ENCODE data around the gene CCNYL1. TPM values are rescaled to one million over a fixed set of nuclear protein-coding genes. Genes with fewer than 3 reads are reported as not detected.

The CCNYL1 gene
- total and polyA plus RNA-seq, 4 donors: 14.4 to 20.1 (median 18.5) TPM

DNA sequence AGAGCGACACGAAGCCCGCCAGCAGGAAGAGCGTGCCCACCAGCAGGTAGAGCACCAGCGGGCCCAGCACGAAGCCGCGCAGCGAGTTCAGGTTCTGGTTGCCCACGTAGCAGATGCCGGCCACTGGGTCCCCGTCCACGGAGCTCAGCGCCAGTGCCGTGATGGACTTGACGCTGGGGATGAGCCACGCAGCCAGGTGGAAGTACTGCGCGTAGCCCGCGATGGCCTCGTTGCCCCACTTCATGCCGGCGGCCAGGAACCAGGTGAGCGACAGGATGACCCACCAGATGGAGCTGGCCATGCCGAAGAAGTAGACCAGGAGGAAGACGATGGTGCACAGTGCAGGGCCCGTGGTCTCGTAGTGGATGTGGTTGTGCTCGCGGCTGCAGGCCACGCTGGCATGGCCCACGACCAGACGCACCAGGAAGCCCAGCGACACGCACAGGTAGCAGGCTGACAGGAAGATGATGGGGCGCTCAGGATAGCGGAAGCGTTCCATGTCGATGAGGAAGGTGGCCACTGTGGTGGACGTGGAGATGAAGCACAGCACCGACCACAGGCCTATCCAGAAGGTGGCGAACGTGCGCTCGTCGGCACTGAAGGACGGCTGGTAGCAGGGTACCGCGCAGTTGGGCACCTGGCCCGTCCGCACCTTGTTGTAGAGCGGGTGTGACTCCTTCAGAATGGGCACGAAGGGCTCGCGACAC is 56.2 kb downstream of the CCNYL1 start:
- 66% methylated on average over 56 of the region's 56 CpGs for WGBS (ENCODE audit: insufficient coverage)
- H3K36me3 ChIP-seq (ENCODE audit: control insufficient read depth, insufficient read depth, low read length): peaks cover 9% of the 10 kb centered on the region
- H3K27me3 ChIP-seq (ENCODE audit: control insufficient read depth, insufficient read depth, low read length): peaks cover 37% of the 10 kb centered on the region
- peaks cover 35% of the 10 kb centered on the region for H3K4me1 ChIP-seq (ENCODE audit: control insufficient read depth, insufficient read depth, low read length)
- no peaks in the 10 kb centered on the region for H3K9me3 ChIP-seq (ENCODE audit: control insufficient read depth, insufficient read depth, low read length)
- DNase-seq (ENCODE audit: low read depth in 4 of 6, low spot score in 6 of 6): peak in 2 of 6 donors; percentile 54 to 71
- no peak overlapping the region for H3K27ac ChIP-seq (ENCODE audit: low read depth, low read length)
- H3K4me3 ChIP-seq (ENCODE audit: low read depth, low read length): no peak overlapping the region

- Histone ChIP-seq H3K36me3 (ENCODE audit: control insufficient read depth, insufficient read depth, low read length) (peaks cover 9% of the 10 kb centered on the region), H3K27ac (ENCODE audit: low read depth, low read length) (no peak overlapping the region), H3K27me3 (ENCODE audit: control insufficient read depth, insufficient read depth, low read length) (peaks cover 37% of the 10 kb centered on the region), H3K9me3 (ENCODE audit: control insufficient read depth, insufficient read depth, low read length) (no peaks in the 10 kb centered on the region), H3K4me3 (ENCODE audit: low read depth, low read length) (peak overlapping the region; percentile 68), H3K4me1 (ENCODE audit: control insufficient read depth, insufficient read depth, low read length) (peaks cover 35% of the 10 kb centered on the region)
- peak in 2 of 6 donors; percentile 52 to 58 for DNase-seq (ENCODE audit: low read depth in 4 of 6, low spot score in 6 of 6)
- 1% methylated on average over 73 of the region's 73 CpGs for WGBS (ENCODE audit: insufficient coverage)
Observed at GRCh38 chr2:207768168-207768865, 56.9 kb downstream of the CCNYL1 start.

DNA sequence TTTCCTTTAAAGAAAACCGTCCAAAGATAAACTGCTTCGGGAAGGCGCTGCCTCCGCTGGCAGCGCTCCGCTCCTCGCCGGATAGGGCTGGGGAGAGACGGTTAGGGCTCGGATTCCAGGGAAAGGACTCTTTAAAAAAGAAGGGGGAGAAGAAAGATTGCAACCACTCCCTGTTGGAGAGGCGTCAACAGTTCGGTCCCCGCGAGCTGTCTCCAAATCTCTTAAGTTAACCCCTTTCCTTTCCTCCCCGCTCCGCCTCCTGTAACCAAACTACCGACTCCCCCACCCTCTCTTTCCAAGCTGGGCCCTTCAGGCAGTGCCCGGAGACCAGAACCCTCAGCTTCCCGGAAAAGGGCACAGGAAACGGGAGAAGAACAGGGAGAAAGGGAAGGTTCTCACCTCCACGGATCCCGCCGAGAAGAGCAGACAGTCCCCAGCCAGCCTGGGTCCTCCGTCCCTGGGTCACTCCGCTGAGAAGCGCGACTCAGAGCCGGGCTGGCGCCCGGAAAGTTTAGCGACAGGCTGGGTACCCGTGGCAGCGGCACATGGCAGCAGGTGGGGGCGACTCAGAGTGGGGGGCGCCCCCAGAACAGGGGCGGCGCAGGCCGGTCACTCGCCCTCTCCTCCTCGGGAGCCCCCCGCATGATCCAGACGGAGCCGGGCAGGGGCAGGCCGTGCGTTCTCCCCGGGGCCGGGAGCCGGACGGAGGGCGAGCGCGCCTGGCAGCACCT is 57.6 kb downstream of the CCNYL1 start:
- 0% methylated on average over 47 of the region's 52 CpGs for WGBS (ENCODE audit: insufficient coverage)
- Histone ChIP-seq H3K4me1 (ENCODE audit: control insufficient read depth, insufficient read depth, low read length) (peaks cover 35% of the 10 kb centered on the region), H3K9me3 (ENCODE audit: control insufficient read depth, insufficient read depth, low read length) (no peaks in the 10 kb centered on the region), H3K27ac (ENCODE audit: low read depth, low read length) (no peak overlapping the region), H3K36me3 (ENCODE audit: control insufficient read depth, insufficient read depth, low read length) (peaks cover 9% of the 10 kb centered on the region), H3K4me3 (ENCODE audit: low read depth, low read length) (peak overlapping the region; percentile 68), H3K27me3 (ENCODE audit: control insufficient read depth, insufficient read depth, low read length) (peaks cover 37% of the 10 kb centered on the region)
- DNase-seq (ENCODE audit: low read depth in 4 of 6, low spot score in 6 of 6): peak in 2 of 6 donors; percentile 36 to 39

DNA sequence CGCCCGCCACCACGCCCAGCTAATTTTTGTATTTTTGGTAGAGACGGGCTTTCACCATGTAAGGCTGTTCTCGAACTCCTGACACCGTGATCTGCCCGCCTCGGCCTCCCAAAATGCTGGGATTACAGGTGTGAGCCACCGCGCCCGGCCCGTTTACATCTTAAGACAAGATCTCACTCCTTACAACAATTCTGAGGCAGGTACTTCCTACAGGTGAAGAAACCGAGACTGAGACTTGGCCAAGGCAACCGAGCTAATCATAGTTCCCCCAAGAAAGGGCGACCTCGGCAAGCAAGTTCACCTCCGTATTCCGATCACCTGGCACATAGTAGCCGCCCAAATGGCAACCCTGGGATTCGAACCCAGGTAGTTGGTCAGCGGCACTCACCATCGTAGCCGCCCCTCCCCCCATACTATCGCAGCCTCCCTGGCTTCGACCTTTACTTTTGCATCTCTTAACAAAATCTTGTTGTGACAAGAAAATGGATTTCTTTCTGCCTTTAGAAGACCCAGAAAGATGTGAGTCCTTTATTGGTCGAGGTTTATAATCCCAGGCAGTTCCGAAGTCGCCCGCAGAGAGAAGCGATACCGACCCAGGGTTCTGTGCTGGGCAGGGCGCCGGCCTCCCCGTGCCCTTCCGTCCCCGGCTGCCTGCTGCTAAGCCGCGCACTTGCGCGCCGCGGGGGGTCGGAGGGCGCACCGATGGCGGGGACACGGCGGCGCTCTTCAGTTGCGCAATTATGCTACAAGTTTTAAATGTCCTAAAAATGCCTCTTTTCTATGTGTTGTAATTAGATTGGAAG is 59.4 kb downstream of the CCNYL1 start:
- DNase-seq (ENCODE audit: low read depth in 4 of 6, low spot score in 6 of 6): no peak
- peaks cover 9% of the 10 kb centered on the region for H3K36me3 ChIP-seq (ENCODE audit: control insufficient read depth, insufficient read depth, low read length)
- H3K4me3 ChIP-seq (ENCODE audit: low read depth, low read length): peak overlapping the region; percentile 56
- 6% methylated on average over 41 of the region's 50 CpGs for WGBS (ENCODE audit: insufficient coverage)
- no peak overlapping the region for H3K27ac ChIP-seq (ENCODE audit: low read depth, low read length)
- no peaks in the 10 kb centered on the region for H3K9me3 ChIP-seq (ENCODE audit: control insufficient read depth, insufficient read depth, low read length)
- H3K27me3 ChIP-seq (ENCODE audit: control insufficient read depth, insufficient read depth, low read length): peaks cover 25% of the 10 kb centered on the region
- peaks cover 35% of the 10 kb centered on the region for H3K4me1 ChIP-seq (ENCODE audit: control insufficient read depth, insufficient read depth, low read length)

GRCh38 chr2:207771421-207771820 is 60.0 kb downstream of the CCNYL1 start:
- no peak overlapping the region for H3K4me3 ChIP-seq (ENCODE audit: low read depth, low read length)
- peaks cover 9% of the 10 kb centered on the region for H3K36me3 ChIP-seq (ENCODE audit: control insufficient read depth, insufficient read depth, low read length)
- DNase-seq (ENCODE audit: low read depth in 4 of 6, low spot score in 6 of 6): no peak
- WGBS (ENCODE audit: insufficient coverage): 63% methylated on average over 6 of the region's 14 CpGs
- H3K27me3 ChIP-seq (ENCODE audit: control insufficient read depth, insufficient read depth, low read length): peaks cover 20% of the 10 kb centered on the region
- H3K9me3 ChIP-seq (ENCODE audit: control insufficient read depth, insufficient read depth, low read length): no peaks in the 10 kb centered on the region
- H3K4me1 ChIP-seq (ENCODE audit: control insufficient read depth, insufficient read depth, low read length): peaks cover 35% of the 10 kb centered on the region
- H3K27ac ChIP-seq (ENCODE audit: low read depth, low read length): no peak overlapping the region

DNA sequence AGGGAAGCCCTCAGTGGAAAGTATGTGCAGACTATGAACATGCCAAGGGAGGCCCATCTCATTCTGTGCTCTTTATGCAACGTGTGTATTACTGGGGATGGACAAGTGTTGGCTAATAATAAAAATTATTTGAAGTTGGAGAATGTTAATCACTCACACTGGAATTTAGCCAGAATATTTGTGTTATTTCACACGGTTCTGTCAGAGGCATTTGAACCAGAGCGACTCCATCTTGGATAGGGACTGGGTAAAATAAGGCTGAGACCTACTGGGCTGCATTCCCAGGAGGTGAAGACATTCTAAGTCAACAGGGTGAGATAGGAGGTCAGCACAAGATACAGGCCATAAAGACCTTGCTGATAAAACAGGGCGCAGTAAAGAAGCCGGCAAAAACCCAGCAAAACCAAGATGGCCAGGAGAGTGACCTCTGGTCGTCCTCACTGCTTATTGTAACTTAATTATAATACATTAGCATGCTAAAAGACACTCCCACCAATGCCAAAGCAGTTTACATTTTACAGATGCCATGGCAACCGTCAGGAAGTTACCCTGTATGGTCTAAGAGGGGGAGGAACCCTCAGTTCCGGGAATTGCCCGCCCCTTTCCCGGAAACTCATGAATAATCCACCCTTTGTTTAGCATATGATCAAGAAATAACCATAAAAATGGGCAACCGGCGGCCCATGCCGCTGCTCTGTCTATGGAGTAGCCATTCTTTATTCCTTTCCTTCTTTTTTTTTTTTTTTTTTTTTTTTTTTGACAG is 60.8 kb downstream of the CCNYL1 start:
- H3K9me3 ChIP-seq (ENCODE audit: control insufficient read depth, insufficient read depth, low read length): no peaks in the 10 kb centered on the region
- peak in 2 of 6 donors; percentile 45 to 58 for DNase-seq (ENCODE audit: low read depth in 4 of 6, low spot score in 6 of 6)
- H3K36me3 ChIP-seq (ENCODE audit: control insufficient read depth, insufficient read depth, low read length): peaks cover 6% of the 10 kb centered on the region
- peaks cover 12% of the 10 kb centered on the region for H3K27me3 ChIP-seq (ENCODE audit: control insufficient read depth, insufficient read depth, low read length)
- no peak overlapping the region for H3K27ac ChIP-seq (ENCODE audit: low read depth, low read length)
- H3K4me3 ChIP-seq (ENCODE audit: low read depth, low read length): no peak overlapping the region
- peaks cover 31% of the 10 kb centered on the region for H3K4me1 ChIP-seq (ENCODE audit: control insufficient read depth, insufficient read depth, low read length)
- WGBS (ENCODE audit: insufficient coverage): 83% methylated on average over 2 of the region's 13 CpGs

DNA sequence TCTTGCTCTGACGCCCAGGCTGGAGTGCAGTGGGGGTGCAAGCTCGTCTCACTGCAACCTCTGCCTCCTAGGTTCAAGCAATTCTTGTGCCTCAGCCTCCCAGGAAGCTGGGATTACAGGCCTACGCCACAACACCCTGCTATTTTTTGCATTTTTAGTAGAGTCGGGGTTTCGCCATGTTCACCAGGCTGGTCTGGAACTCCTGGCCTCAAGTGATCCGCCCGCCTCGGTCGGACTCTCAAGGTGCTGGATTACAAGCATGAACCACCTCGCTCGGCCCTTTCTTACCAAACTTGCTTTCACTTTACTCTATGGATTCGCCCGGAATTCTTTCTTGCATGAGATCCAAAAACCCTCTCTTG is 61.4 kb downstream of the CCNYL1 start:
- Histone ChIP-seq H3K4me3 (ENCODE audit: low read depth, low read length) (no peak overlapping the region), H3K27ac (ENCODE audit: low read depth, low read length) (no peak overlapping the region)

GRCh38 chr2:207775473-207775872 is 64.0 kb downstream of the CCNYL1 start:
- Histone ChIP-seq H3K9me3 (ENCODE audit: control insufficient read depth, insufficient read depth, low read length) (no peaks in the 10 kb centered on the region), H3K4me3 (ENCODE audit: low read depth, low read length) (no peak overlapping the region), H3K27ac (ENCODE audit: low read depth, low read length) (no peak overlapping the region), H3K4me1 (ENCODE audit: control insufficient read depth, insufficient read depth, low read length) (peaks cover 5% of the 10 kb centered on the region), H3K27me3 (ENCODE audit: control insufficient read depth, insufficient read depth, low read length) (no peaks in the 10 kb centered on the region), H3K36me3 (ENCODE audit: control insufficient read depth, insufficient read depth, low read length) (no peaks in the 10 kb centered on the region)
- WGBS (ENCODE audit: insufficient coverage): 83% methylated on average over 1 of the region's 3 CpGs
- DNase-seq (ENCODE audit: low read depth in 4 of 6, low spot score in 6 of 6): no peak

More for the DNA sequence above, 61.4 kb downstream of the CCNYL1 start:
- H3K27me3 ChIP-seq (ENCODE audit: control insufficient read depth, insufficient read depth, low read length): peaks cover 6% of the 10 kb centered on the region
- DNase-seq (ENCODE audit: low read depth in 4 of 6, low spot score in 6 of 6): no peak
- WGBS (ENCODE audit: insufficient coverage): 75% methylated on average over 9 of the region's 13 CpGs
- peaks cover 26% of the 10 kb centered on the region for H3K4me1 ChIP-seq (ENCODE audit: control insufficient read depth, insufficient read depth, low read length)
- H3K9me3 ChIP-seq (ENCODE audit: control insufficient read depth, insufficient read depth, low read length): no peaks in the 10 kb centered on the region
- H3K36me3 ChIP-seq (ENCODE audit: control insufficient read depth, insufficient read depth, low read length): peaks cover under 1% of the 10 kb centered on the region

Data from spinal cord (tissue), 10 donors.